ENCODE data around the gene MSRB1.

MSRB1 gene

DNA sequence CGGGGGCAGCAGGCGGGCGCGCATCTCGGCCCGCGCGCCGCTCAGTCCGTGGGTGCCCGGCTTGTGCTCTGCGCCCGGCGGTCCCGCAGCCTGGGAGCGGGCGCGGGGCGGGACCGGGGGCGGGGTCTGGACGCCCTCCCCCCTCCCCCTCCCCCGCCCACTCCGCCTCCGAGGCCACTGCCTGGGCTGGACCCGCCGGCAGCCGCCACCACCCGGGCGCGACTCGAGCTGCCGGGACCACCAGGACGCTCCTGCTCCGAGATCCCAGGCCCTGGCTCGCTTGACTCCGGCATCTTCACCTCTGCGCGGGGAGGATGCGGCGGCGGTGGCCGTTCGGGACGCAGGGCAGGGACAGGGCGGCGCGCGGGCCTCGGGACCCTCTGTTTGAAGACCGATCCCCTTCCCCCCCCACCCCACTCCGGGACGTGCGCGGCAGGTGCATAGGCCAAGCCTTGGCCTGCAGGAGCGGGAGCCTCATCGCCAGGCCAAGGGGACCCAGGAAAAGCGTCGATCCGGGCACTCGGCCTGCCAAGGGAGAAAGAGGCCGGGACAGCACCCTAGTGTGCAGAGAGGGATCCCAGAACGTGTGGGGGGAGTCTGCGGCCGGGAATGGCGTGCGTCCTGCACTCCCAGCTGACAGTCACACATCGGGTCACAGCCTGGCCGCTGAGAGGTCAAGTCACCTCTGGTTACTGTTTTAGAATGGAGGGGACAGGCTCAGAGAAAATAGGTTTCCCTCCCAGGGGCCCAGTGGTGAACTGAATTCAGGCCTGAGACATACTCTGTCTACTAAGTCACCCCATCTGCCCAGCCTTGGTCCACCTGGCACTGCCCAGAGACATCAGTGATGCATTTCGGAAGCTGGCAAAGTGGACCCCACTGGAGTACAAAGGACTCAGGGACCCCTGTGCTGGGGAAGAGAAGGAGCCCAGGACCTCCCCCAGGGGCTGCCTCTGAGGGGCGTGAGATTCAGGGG, 24.4 kb downstream of the MSRB1 start, which contains the start of gene HS3ST6:
Gene HS3ST6 (minus strand): TSS at position 65 of the 976 bp plus-strand sequence. CDS start 92 bp downstream, outside the sequence.
- no peak within 1 kb of the TSS for H2AFZ ChIP-seq (ENCODE audit: low read depth, low read length, severe bottlenecking)
- no peaks in the 10 kb centered on the region for H3K9me3 ChIP-seq (ENCODE audit: insufficient read depth, low read length)
- TF ChIP-seq, protein P1, sequence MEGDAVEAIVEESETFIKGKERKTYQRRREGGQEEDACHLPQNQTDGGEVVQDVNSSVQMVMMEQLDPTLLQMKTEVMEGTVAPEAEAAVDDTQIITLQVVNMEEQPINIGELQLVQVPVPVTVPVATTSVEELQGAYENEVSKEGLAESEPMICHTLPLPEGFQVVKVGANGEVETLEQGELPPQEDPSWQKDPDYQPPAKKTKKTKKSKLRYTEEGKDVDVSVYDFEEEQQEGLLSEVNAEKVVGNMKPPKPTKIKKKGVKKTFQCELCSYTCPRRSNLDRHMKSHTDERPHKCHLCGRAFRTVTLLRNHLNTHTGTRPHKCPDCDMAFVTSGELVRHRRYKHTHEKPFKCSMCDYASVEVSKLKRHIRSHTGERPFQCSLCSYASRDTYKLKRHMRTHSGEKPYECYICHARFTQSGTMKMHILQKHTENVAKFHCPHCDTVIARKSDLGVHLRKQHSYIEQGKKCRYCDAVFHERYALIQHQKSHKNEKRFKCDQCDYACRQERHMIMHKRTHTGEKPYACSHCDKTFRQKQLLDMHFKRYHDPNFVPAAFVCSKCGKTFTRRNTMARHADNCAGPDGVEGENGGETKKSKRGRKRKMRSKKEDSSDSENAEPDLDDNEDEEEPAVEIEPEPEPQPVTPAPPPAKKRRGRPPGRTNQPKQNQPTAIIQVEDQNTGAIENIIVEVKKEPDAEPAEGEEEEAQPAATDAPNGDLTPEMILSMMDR (IDR thresholded peaks at IDR 0.05; ENCODE audit: insufficient read depth, low read length, poor library complexity, severe bottlenecking): no peak
- TF ChIP-seq EZH2phosphoT487 (conservative IDR thresholded peaks at IDR 0.05; ENCODE audit: low read length): no peak
- no peaks in the 10 kb centered on the region for H3K79me2 ChIP-seq (ENCODE audit: insufficient read depth, low read length)
- no peaks in the 10 kb centered on the region for H3F3A ChIP-seq (ENCODE audit: insufficient read depth)
- no peak within 1 kb of the TSS for H3K4me3 ChIP-seq (ENCODE audit: insufficient read depth, low read length, poor library complexity, severe bottlenecking)
- H3K9ac ChIP-seq (ENCODE audit: low read length): no peak within 1 kb of the TSS
- no peak within 1 kb of the TSS for H3K4me2 ChIP-seq (ENCODE audit: low read depth, low read length, poor library complexity, severe bottlenecking)
- H3K27me3 ChIP-seq (ENCODE audit: low read length): no peaks in the 10 kb centered on the region
- H3K9me2 ChIP-seq (replicated peaks; ENCODE audit: insufficient read depth, low read length): no peaks in the 10 kb centered on the region
- H4K20me1 ChIP-seq (ENCODE audit: low read depth, low read length): no peaks in the 10 kb centered on the region
- no peaks in the 10 kb centered on the region for H3K36me3 ChIP-seq (ENCODE audit: low read length)
- H3K27ac ChIP-seq (ENCODE audit: low read depth, low read length): no peak within 1 kb of the TSS

DNA sequence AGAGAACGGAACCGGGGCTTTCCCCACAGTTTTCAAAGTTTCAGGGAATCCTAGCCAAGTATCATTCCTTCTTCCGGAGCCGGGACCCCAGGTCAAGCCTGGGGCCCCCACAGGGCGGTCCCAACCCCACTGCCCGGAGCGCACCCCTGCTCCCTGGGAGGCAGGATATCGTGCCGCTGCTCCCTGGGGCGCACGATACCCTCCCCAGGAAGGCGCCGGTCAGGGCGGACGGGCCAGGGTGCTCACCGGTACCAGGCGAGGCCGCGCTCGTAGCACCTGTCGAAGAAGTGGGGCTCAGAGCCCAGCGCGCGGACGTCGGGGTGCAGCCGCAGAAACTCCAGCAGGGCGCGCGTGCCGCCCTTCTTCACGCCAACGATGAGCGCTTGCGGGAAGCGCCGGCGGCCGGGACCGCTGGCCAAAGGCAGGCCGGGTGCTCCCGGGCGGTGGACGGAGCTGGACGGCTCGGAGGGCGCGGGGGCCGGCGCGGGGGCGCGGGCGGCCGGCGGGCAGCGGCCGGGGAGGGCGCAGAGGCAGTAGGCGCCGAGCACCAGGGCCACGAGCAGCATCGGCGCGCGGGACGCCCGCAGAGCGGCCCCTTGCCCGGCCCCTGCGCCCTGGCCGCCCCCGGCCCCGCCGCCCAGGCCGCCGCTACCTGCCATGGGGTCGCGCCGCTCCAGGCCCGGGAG, 25.2 kb downstream of the MSRB1 start:
- Histone ChIP-seq H3K9me3 (ENCODE audit: insufficient read depth, low read length) (no peaks in the 10 kb centered on the region), H3K9me2 (replicated peaks; ENCODE audit: insufficient read depth, low read length) (no peaks in the 10 kb centered on the region), H3F3A (ENCODE audit: insufficient read depth) (no peaks in the 10 kb centered on the region), H3K9ac (ENCODE audit: low read length) (no peak overlapping the region), H3K4me2 (ENCODE audit: low read depth, low read length, poor library complexity, severe bottlenecking) (no peak overlapping the region), H3K36me3 (ENCODE audit: low read length) (no peaks in the 10 kb centered on the region), H4K20me1 (ENCODE audit: low read depth, low read length) (no peaks in the 10 kb centered on the region), H3K27ac (ENCODE audit: low read depth, low read length) (no peak overlapping the region), H3K79me2 (ENCODE audit: insufficient read depth, low read length) (no peaks in the 10 kb centered on the region), H3K4me3 (ENCODE audit: insufficient read depth, low read length, poor library complexity, severe bottlenecking) (no peak overlapping the region), H3K27me3 (ENCODE audit: low read length) (no peaks in the 10 kb centered on the region), H2AFZ (ENCODE audit: low read depth, low read length, severe bottlenecking) (no peak overlapping the region)
- no peak for TF ChIP-seq EZH2phosphoT487 (conservative IDR thresholded peaks at IDR 0.05; ENCODE audit: low read length)
- TF ChIP-seq, protein P1 (IDR thresholded peaks at IDR 0.05; ENCODE audit: insufficient read depth, low read length, poor library complexity, severe bottlenecking): no peak

DNA sequence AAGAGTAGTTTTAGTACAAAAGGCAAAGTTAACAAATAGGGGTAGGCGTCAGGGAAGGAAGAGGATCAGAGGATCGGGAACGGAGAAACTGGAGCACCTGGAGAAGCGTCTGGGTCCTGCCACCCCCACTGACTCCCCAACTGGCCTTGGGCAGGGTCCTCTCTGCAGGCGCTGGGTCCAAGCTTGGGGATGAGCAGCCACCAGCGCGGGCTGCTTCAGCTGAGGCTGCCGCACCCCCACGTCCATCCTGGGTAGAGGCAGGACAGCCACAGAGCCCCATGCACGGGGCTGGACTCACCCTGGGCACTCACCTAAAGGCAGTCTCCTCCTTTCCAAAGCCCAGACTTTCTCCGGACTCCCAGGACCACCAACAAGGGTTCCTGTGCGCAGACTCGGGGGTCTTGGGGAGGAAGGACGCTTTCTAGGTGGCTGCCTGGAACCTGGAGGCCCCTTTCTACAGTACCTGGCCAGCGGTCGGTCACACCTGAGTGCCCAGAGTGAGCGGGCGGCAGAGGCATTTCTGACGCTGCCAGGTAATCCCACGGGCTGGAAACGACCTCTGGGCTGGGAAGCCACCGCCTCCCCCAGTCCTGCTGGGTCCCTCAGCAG, 25.8 kb downstream of the MSRB1 start:
- H3K27ac ChIP-seq (ENCODE audit: low read depth, low read length): no peak overlapping the region
- H3K9ac ChIP-seq (ENCODE audit: low read length): no peak overlapping the region
- no peaks in the 10 kb centered on the region for H3K79me2 ChIP-seq (ENCODE audit: insufficient read depth, low read length)
- H3K9me3 ChIP-seq (ENCODE audit: insufficient read depth, low read length): no peaks in the 10 kb centered on the region
- H3K9me2 ChIP-seq (replicated peaks; ENCODE audit: insufficient read depth, low read length): no peaks in the 10 kb centered on the region
- no peaks in the 10 kb centered on the region for H3F3A ChIP-seq (ENCODE audit: insufficient read depth)
- H4K20me1 ChIP-seq (ENCODE audit: low read depth, low read length): no peaks in the 10 kb centered on the region
- no peak overlapping the region for H3K4me2 ChIP-seq (ENCODE audit: low read depth, low read length, poor library complexity, severe bottlenecking)
- TF ChIP-seq, protein P1 (IDR thresholded peaks at IDR 0.05; ENCODE audit: insufficient read depth, low read length, poor library complexity, severe bottlenecking): no peak
- no peak for TF ChIP-seq EZH2phosphoT487 (conservative IDR thresholded peaks at IDR 0.05; ENCODE audit: low read length)
- H3K4me3 ChIP-seq (ENCODE audit: insufficient read depth, low read length, poor library complexity, severe bottlenecking): no peak overlapping the region
- no peaks in the 10 kb centered on the region for H3K27me3 ChIP-seq (ENCODE audit: low read length)
- no peak overlapping the region for H2AFZ ChIP-seq (ENCODE audit: low read depth, low read length, severe bottlenecking)
- H3K36me3 ChIP-seq (ENCODE audit: low read length): no peaks in the 10 kb centered on the region
